Activated T-cell treated with anti-CD3 and anti-CD28 coated beads for 24 hours (primary cell): ENCODE measurements around the gene DCLK2.

Experiments used
- DNase-seq: peaks from one replicate; pipeline ENCODE4 v3.0.0-alpha.2; 2020; ENCODE audit warnings: low read depth

DCLK2 gene

GRCh38 chr4:150119492-150119891 lies 41.2 kb downstream of the DCLK2 start:
- DNase-seq = no peak

- DNase-seq = no peak
These were observed 44.8 kb downstream of the DCLK2 start for GRCh38 chr4:150123087-150123486.

GRCh38 chr4:150123796-150124677 lies 45.8 kb downstream of the DCLK2 start:
- DNase-seq = no peak

GRCh38 chr4:150126201-150126863 lies 48.1 kb downstream of the DCLK2 start:
- no peak for DNase-seq

- no peak for DNase-seq
These were observed 48.6 kb downstream of the DCLK2 start for GRCh38 chr4:150126864-150127203.

- DNase-seq = no peak
These were observed 49.5 kb downstream of the DCLK2 start for GRCh38 chr4:150127757-150128156.

- no peak for DNase-seq
These were observed 52.7 kb downstream of the DCLK2 start for GRCh38 chr4:150130933-150131332.

GRCh38 chr4:150131581-150132228 lies 53.5 kb downstream of the DCLK2 start:
- no peak for DNase-seq

GRCh38 chr4:150133605-150134004 lies 55.4 kb downstream of the DCLK2 start:
- no peak for DNase-seq

GRCh38 chr4:150135134-150135772 lies 57.0 kb downstream of the DCLK2 start:
- no peak for DNase-seq

- DNase-seq = no peak
These were observed 57.8 kb downstream of the DCLK2 start for GRCh38 chr4:150136036-150136435.

- DNase-seq = no peak
These were observed 58.2 kb downstream of the DCLK2 start for GRCh38 chr4:150136481-150136880.

- no peak for DNase-seq
These were observed 61.1 kb downstream of the DCLK2 start for GRCh38 chr4:150139297-150139865.

GRCh38 chr4:150140774-150141400 lies 62.6 kb downstream of the DCLK2 start:
- no peak for DNase-seq

- no peak for DNase-seq
These were observed 63.5 kb downstream of the DCLK2 start for GRCh38 chr4:150141756-150142155.

- no peak for DNase-seq
These were observed 64.6 kb downstream of the DCLK2 start for GRCh38 chr4:150142831-150143230.

GRCh38 chr4:150145090-150145945 lies 67.1 kb downstream of the DCLK2 start:
- DNase-seq = no peak

- DNase-seq = no peak
These were observed 67.7 kb downstream of the DCLK2 start for GRCh38 chr4:150145946-150146340.

GRCh38 chr4:150149381-150149780 lies 71.1 kb downstream of the DCLK2 start:
- no peak for DNase-seq

- no peak for DNase-seq
These were observed 72.4 kb downstream of the DCLK2 start for GRCh38 chr4:150150629-150151062.

- DNase-seq = no peak
These were observed 74.5 kb downstream of the DCLK2 start for GRCh38 chr4:150152766-150153165.
